Endodermal cell (in vitro differentiated cells): ENCODE data around the gene SLC12A5. TPM values are rescaled to one million over a fixed set of nuclear protein-coding genes. Genes with fewer than 3 reads are reported as not detected.

Source experiments
- DNase-seq: peaks from one replicate; pipeline ENCODE4 v3.0.0-alpha.2; 2017
- H3K27ac ChIP-seq: 2 replicates; pipeline ENCODE4 v1.5.1; 2013; ENCODE audit warnings: mild to moderate bottlenecking, low read depth, low read length, moderate library complexity
- H3K27me3 ChIP-seq: 2 replicates; pipeline ENCODE4 v1.6.1; 2013; ENCODE audit warnings: mild to moderate bottlenecking, low read length, moderate library complexity; ENCODE audit not compliant: insufficient read depth, control insufficient read depth, poor library complexity, severe bottlenecking
- H3K36me3 ChIP-seq: 2 replicates; pipeline ENCODE4 v1.7.0; 2013; ENCODE audit warnings: mild to moderate bottlenecking, low read length, moderate library complexity; ENCODE audit not compliant: control insufficient read depth, insufficient read depth
- H3K4me1 ChIP-seq: one replicate; pipeline ENCODE4 v1.7.0; 2013; ENCODE audit warnings: low read length; ENCODE audit not compliant: control insufficient read depth, insufficient read depth
- H3K4me3 ChIP-seq: 2 replicates; pipeline ENCODE4 v1.5.1; 2013; ENCODE audit warnings: mild to moderate bottlenecking, low read length, moderate library complexity
- H3K9ac ChIP-seq: 2 replicates; pipeline ENCODE4 v1.6.1; 2013; ENCODE audit warnings: mild to moderate bottlenecking, low read length, moderate library complexity; ENCODE audit not compliant: poor library complexity, severe bottlenecking; ENCODE audit errors: extremely low read depth
- H3K9me3 ChIP-seq: 2 replicates; pipeline ENCODE4 v1.6.1; 2013; ENCODE audit warnings: mild to moderate bottlenecking, low read length, moderate library complexity; ENCODE audit not compliant: control insufficient read depth
- H3K27ac Mint-ChIP-seq: 2 replicates; pipeline ENCODE4 v1.8.0; 2020; ENCODE audit warnings: mixed read lengths
- H3K27me3 Mint-ChIP-seq: 2 replicates; pipeline ENCODE4 v1.8.0; 2021; ENCODE audit warnings: mild to moderate bottlenecking, mixed read lengths; ENCODE audit not compliant: insufficient read depth
- H3K36me3 Mint-ChIP-seq: 2 replicates; pipeline ENCODE4 v1.8.0; 2020; ENCODE audit warnings: low read depth, mixed read lengths
- H3K4me1 Mint-ChIP-seq: 2 replicates; pipeline ENCODE4 v1.8.0; 2020; ENCODE audit warnings: mixed read lengths
- H3K4me3 Mint-ChIP-seq: 2 replicates; pipeline ENCODE4 v1.8.0; 2020; ENCODE audit warnings: mild to moderate bottlenecking, moderate library complexity, mixed read lengths
- H3K9me3 Mint-ChIP-seq: 2 replicates; pipeline ENCODE4 v1.8.0; 2020; ENCODE audit warnings: mild to moderate bottlenecking, mixed read lengths
- WGBS, 2 experiments: methylation state at CpG; one replicate each; pipeline versions ENCODE4 v1.1.5 to v1.1.7; 2013; ENCODE audit warnings: missing lambda C conversion rate in 2 of 2, mixed read lengths in 1 of 2; ENCODE audit not compliant: insufficient coverage in 1 of 2, insufficient read length in 1 of 2; 5-methylcytosine and 5-hydroxymethylcytosine counted together
- total RNA-seq, 2 donors: library from RNA; stranded (reverse); fragmentation: NEBNext Ultra II Directional in 1 of 2; extraction: Animal tissue kit (Norgen Biotek cat#: 25700) in 1 of 2; gene quantifications; 2 replicates in 1 of 2; 3 replicates in 1 of 2; pipeline ENCODE4 v1.2.1, GENCODE V29; 2021
- TF ChIP-seq, protein P1 (sequence below): fragments of 200-600 bp; sonication (generic); conservative IDR thresholded peaks from 2 replicates; pipeline ENCODE4 v1.5.0; 2021; ENCODE audit warnings: antibody characterized with exemption, mild to moderate bottlenecking

Gene SLC12A5
- total RNA-seq, 2 donors from 2014 or later = 5.7 to 10.2 TPM

DNA sequence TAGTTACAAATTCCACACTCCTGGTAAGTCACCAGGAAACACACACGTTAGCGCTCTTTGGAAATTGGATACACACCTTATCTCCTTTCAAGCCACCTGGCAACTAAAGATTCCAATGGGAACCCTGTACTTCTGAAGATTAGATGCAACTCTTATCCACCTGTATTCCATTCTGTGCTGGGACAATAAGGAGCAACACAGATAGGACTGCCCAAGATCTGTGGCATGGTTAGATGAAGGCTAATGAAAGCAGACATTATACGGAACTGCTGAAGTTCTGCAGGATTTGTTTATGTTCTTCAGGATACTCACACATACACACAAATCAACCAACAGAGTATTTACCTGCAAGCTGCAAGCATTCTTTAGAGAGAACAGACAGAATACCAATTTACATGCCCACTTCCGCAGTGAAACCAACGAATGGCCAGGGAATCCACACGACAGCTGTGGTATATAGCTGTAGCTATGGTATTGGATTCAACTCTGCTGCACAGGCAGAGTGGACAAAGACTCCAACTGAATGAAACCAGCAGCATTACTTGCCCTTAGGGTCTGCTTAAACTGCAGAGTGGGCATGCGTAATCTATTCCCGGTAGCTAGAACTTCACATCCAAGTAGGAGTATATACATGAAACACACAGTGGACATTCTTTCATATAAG lies 48.8 kb downstream of the SLC12A5 start:
- H3K4me3 ChIP-seq = no peak overlapping the region
- Mint-ChIP-seq H3K27me3 (no peaks in the 10 kb centered on the region), H3K4me3 (no peak overlapping the region), H3K27ac (no peak overlapping the region), H3K36me3 (peaks cover 23% of the 10 kb centered on the region), H3K4me1 (peaks cover 59% of the 10 kb centered on the region), H3K9me3 (no peaks in the 10 kb centered on the region)
- TF ChIP-seq, protein P1, sequence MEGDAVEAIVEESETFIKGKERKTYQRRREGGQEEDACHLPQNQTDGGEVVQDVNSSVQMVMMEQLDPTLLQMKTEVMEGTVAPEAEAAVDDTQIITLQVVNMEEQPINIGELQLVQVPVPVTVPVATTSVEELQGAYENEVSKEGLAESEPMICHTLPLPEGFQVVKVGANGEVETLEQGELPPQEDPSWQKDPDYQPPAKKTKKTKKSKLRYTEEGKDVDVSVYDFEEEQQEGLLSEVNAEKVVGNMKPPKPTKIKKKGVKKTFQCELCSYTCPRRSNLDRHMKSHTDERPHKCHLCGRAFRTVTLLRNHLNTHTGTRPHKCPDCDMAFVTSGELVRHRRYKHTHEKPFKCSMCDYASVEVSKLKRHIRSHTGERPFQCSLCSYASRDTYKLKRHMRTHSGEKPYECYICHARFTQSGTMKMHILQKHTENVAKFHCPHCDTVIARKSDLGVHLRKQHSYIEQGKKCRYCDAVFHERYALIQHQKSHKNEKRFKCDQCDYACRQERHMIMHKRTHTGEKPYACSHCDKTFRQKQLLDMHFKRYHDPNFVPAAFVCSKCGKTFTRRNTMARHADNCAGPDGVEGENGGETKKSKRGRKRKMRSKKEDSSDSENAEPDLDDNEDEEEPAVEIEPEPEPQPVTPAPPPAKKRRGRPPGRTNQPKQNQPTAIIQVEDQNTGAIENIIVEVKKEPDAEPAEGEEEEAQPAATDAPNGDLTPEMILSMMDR = no peak
- H3K36me3 ChIP-seq = peaks cover 40% of the 10 kb centered on the region
- WGBS, 2 experiments = 92 to 94% methylated on average over 6 to 8 of the region's 8 CpGs
- H3K27ac ChIP-seq = peak overlapping the region; percentile 15
- peaks cover 3% of the 10 kb centered on the region for H3K4me1 ChIP-seq
- no peak overlapping the region for H3K9ac ChIP-seq
- no peaks in the 10 kb centered on the region for H3K27me3 ChIP-seq
- DNase-seq = no peak
- H3K9me3 ChIP-seq = no peaks in the 10 kb centered on the region

GRCh38 chr20:46078954-46079353 lies 49.9 kb downstream of the SLC12A5 start:
- Histone ChIP-seq H3K9me3 (no peaks in the 10 kb centered on the region), H3K27me3 (no peaks in the 10 kb centered on the region), H3K36me3 (peaks cover 40% of the 10 kb centered on the region), H3K27ac (no peak overlapping the region), H3K4me1 (peaks cover 6% of the 10 kb centered on the region), H3K9ac (no peak overlapping the region), H3K4me3 (no peak overlapping the region)
- H3K4me3 Mint-ChIP-seq = no peak overlapping the region
- TF ChIP-seq, protein P1 = no peak
- peaks cover 23% of the 10 kb centered on the region for H3K36me3 Mint-ChIP-seq
- H3K27ac Mint-ChIP-seq = no peak overlapping the region
- H3K4me1 Mint-ChIP-seq = peaks cover 65% of the 10 kb centered on the region
- 88 to 93% methylated on average over 5 to 7 of the region's 7 CpGs for WGBS, 2 experiments
- H3K27me3 Mint-ChIP-seq = no peaks in the 10 kb centered on the region
- DNase-seq = no peak
- no peaks in the 10 kb centered on the region for H3K9me3 Mint-ChIP-seq

DNA sequence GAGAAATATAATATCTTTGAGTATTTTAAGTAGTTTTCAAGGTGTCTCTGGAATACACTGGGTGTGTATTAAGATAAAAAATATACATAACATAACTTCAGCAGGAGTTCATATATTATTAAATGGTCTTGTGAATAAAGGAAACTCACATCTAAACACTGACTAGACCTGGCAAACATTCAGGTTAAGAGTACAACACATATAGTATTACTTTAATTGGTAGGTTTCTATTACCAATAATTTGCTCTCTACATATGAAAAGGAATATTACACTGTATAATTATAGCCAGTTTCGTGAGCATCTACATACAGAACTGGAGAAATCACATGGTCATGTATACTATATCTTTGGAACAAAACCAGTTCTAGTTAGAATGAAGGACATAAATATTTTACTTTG lies 52.1 kb downstream of the SLC12A5 start:
- DNase-seq = no peak
- Histone ChIP-seq H3K27me3 (no peaks in the 10 kb centered on the region), H3K9me3 (no peaks in the 10 kb centered on the region), H3K4me1 (peaks cover 8% of the 10 kb centered on the region), H3K27ac (no peak overlapping the region), H3K4me3 (no peak overlapping the region), H3K9ac (no peak overlapping the region), H3K36me3 (peaks cover 20% of the 10 kb centered on the region)
- TF ChIP-seq, protein P1 = no peak
- H3K27me3 Mint-ChIP-seq = no peaks in the 10 kb centered on the region
- peaks cover 74% of the 10 kb centered on the region for H3K4me1 Mint-ChIP-seq
- no peaks in the 10 kb centered on the region for H3K9me3 Mint-ChIP-seq
- no peak overlapping the region for H3K4me3 Mint-ChIP-seq
- peaks cover 8% of the 10 kb centered on the region for H3K36me3 Mint-ChIP-seq
- no peak overlapping the region for H3K27ac Mint-ChIP-seq
- WGBS, 2 experiments = 60% methylated on average over 1 of the region's 1 CpG; no CpG with 5 or more reads in 1 of the 2 experiments
